GM21723 (cell line): Measurements from ENCODE around the gene AUTS2.

Experiments
- ATAC-seq: cut with Tn5 transposase; IDR thresholded peaks from one replicate; pipeline ENCODE4 v1.9.1; 2021; ENCODE audit warnings: mild to moderate bottlenecking, moderate library complexity; ENCODE audit not compliant: unreplicated experiment

Gene AUTS2

GRCh38 chr7:70500261-70500660 is 902.0 kb downstream of the AUTS2 start:
- no peak for ATAC-seq

DNA sequence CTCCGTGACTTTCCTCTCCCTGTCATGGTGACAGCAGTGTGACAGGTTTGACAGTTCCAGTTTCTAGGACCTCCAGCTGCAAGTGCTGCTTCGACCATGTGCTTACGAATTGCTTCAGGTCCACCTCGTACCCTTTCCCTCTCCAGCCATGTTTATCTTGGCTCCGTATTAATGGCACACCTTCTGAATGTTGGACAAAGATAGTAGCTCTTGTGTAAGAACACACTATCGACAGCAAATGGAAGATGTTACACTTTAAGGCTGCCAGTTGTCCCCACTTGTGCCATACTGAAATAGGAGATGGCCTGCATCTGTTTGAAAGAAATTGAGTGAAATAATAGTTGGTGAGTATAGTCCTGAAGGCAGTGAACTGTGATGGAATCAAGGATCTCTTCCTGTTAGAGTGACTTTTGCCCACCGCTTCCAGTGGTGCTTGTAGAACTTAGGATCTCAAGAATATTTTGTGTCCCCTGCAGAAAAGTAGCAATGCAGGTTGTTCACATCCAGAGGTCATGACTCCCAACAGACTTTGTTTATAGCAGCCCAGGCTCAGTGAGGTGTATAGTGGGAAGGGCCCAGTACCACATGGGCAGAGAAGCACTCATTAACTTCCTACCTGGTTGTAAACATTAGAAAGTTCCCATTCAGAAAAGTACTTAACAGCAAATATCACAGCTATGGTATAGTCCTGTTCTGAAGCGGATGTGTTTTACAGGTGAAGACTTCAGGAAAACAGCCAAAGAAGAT is 904.0 kb downstream of the AUTS2 start:
- no peak for ATAC-seq

DNA sequence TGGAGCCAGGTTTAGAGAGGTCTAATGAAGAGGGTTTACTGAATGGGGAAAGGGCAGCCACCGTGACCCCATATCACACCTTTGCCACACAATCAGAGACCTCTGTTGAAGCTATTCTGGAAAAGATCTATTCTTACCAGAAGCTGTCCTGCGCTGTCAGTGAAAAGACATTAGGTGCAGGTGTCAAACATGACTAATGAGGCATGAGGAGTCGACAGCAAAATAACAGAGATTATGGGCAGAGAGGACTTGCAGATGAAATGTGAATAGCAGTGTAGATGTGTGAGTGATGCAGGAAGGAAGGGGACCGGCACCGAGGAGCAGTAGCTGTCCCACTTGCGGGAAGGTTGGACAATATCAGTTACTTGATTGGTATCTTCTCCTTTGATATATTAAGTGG is 906.0 kb downstream of the AUTS2 start:
- no peak for ATAC-seq

- ATAC-seq, result no peak
Measured at GRCh38 chr7:70505468-70505867, 907.2 kb downstream of the AUTS2 start.

GRCh38 chr7:70505886-70506285 is 907.6 kb downstream of the AUTS2 start:
- no peak for ATAC-seq

DNA sequence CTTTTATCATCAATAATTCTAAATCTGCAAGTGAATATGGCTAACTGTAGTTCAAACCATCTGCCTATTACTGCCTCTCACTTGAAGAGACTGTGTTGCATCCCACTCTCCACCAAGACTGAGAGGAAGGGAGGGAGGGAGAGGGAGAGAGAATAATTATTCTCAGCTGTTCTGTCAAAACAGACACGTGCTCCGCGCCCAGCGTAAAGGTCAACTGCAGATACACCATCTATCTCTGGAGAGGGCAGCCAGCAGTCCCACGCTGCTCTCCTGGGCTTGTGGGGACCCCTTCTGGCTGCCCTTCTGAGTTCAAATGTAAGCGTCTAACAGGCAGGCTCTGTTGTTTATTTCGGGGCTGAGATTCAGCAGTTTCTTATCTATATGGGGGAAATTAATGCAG is 908.2 kb downstream of the AUTS2 start:
- ATAC-seq, result no peak

- no peak for ATAC-seq
Measured at GRCh38 chr7:70512144-70512543, 913.9 kb downstream of the AUTS2 start.

- ATAC-seq, result no peak
Measured at GRCh38 chr7:70512761-70513160, 914.5 kb downstream of the AUTS2 start.

- no peak for ATAC-seq
Measured at GRCh38 chr7:70520611-70521010, 922.3 kb downstream of the AUTS2 start.

DNA sequence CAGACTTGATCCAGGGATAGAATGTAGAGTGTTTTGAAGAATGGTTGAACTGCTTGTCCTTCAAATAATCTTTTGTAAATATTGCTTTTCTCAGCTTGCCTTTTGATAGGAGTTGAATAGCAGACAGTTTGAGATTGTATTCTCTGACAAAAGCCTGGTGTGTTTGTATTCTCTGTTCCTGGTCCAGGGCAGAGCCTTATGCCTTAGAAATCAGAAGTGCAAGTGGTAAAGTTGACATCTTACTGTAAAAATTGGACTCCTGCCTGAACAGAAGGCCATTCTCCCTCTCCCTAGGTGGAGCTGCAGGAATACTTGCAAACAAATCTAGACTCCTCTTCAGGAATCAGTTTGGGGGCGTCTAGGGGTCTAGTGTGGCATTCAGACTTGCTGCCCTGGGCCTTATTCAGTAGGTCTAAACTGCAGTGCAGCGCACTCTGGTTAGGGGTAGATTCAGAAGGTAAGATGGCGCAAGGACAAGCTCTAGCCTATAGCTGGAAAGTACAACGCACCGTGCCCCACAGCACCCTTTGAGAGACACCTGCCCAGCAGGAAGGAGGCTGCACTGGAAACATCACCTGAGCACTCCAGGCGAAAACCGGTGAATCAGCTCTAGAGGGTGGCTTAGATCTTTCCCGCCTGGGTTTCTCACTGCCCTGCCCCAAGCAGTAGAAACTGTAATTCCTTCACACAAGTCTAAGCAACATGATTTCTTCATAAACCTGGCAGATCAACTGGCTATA is 925.1 kb downstream of the AUTS2 start:
- no peak for ATAC-seq

GRCh38 chr7:70523989-70524351 is 925.7 kb downstream of the AUTS2 start:
- no peak for ATAC-seq

- no peak for ATAC-seq
Measured at GRCh38 chr7:70525991-70526390, 927.7 kb downstream of the AUTS2 start.

DNA sequence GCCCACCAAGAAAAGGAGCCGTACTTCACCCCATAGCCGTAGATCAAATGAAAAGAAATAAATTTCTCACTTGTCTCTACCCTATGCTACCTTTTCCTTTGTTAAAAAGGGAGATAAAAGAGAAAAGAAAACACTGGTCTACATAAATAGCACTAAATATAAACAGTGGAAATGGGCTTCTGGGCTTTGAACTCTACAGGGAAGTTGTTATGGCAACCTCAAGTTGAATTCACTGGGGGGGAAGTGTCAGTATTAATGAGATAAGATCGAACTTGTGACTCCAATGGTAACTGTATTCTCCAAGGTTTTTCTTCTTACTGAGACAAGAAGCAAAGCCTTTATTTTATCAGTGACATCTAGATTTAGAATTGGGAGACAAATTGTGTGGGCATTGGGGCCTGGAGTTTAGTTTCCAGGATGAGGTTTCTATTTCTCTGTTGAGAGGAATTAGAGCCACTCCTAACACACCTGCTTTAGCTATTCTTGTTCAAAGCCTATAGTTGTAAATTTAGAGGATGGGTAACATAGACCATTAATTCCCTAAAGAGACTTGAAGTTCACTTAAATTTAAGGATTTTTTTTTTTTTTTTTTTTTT is 929.3 kb downstream of the AUTS2 start:
- ATAC-seq, result no peak

DNA sequence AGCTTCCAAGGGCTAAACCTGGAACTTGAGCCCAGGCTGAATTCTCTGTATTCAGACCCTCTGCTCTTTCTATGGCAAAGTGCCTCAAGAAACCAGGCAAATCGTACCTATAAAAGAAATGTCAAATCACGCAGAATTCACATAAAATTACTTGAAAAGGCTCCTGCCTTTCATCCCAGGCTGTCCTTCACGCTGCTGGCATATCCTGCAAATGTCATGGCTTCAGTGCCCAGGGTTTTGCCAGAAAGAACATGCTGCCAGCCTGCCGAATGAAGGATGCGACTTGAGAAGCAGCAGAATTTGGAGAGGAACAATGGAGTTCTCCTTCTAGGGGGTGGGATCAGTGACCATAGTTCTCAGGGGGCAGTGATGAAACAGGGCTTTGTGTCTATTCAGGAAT is 931.2 kb downstream of the AUTS2 start:
- no peak for ATAC-seq

DNA sequence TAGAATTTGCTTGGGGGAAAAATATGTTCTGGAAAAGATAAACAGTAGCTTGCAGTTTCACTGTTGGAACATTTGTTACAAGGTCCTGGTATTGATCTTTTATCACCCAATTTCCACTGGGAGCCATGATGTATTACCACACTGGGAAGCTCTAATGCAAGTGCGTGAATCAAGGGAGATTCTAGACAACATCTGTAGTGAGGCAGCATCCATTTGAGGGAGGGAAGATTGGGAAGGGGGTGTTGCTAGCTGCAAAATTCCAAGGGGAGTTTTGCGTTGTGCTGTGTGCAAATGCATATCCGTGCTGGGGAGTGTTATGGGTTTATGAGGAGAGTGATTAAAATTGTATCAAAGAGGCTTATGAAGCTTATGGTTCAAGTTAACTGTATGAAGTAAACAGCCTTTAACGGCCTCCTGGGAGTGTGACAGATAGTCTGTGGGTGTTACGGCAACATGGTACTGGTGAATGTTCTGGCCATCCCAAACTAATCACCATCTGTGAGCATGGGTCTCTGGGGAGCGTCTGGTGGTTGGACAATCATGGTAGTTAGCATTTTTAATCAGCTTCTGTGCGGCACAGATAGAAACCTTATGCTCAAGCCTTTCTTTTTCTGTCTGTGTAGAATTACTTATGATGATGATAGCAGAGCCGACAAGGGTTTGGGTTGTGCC is 931.8 kb downstream of the AUTS2 start:
- no peak for ATAC-seq

DNA sequence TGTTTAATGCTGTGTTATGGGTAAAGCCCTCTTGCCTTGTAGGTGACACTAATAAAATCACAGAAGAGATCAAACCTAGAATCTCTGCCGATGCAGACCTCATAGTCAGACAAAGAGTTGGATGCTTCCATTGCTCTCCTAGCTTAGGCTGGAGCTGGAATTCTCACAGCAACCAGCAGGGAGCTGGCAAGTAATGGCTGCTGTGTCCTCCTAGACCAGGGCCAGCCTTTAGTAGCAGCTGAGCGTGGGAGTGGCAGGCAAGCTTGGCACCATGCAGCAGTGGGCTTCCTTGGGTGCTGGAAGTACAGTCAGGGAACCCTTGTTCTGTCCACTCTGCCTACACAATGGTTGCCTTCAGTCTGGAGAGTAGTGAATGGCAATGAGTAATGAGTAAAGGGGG is 935.3 kb downstream of the AUTS2 start:
- no peak for ATAC-seq

DNA sequence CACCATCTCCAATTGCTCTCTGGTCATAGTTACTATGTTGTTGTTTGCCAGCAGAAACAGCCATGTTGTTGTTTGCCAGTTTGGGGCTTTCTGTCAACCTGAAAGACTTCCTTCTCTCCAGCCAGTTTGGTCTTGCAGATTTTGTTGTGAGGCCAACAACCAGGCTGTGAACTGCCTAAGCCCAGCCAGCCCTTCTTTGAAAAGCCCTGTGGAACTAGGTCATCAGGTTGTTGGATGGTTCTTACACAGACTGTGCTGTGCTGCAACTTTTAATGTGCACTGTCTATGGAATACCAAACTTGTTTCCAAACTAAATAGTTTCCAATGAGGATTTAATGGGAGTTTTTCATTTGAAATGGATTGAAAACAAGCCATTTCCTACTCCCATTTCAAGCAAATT is 940.9 kb downstream of the AUTS2 start:
- ATAC-seq, result no peak

- no peak for ATAC-seq
Measured at GRCh38 chr7:70539617-70540016, 941.3 kb downstream of the AUTS2 start.

DNA sequence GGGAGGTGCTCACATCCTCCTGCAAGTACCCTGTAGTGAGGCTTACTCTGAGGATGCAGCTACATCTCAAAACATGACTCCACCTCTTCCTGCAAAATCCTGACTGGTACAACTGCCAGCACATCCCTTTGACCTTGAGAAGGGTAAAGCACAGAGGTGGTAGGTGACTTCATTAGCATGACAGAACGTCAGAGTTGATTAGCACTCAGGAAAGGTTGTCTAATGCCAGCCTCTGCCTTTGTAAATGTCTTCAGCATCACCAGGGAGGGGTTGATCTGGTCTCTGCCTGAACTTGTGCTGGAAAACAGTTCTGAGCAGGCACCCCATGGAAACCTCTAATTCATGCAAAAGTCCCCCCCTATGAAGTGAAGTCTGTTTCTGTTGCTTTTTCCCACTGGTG is 942.4 kb downstream of the AUTS2 start:
- ATAC-seq, result no peak

DNA sequence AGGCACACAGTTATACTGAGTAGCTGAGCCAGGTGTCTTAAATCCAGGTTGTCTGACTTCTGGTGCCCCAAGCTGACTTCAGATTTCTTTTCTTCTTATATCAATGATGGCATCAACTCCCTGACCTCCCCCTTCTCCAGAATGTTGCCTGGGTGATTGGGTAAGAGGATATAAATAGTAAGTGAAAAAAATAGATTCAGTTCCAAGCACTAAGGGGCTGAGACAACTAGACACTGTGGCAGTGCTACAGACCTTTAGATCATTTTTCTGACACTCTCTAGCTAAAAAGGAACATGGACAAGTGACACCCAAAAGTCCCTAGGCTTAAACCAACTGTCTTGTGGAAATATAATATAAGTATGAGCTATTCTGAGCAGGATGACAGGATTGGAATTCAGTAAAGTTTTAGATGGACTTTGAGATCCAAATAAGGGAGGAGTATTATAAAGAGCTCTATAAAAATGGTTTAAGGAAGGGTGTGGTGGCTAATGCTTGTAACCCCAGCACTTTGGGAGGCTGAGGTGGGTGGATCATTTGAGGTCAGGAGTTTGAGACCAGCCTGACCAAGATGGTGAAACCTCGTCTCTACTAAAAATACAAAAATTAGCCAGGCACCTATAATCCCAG is 944.6 kb downstream of the AUTS2 start:
- ATAC-seq, result no peak

GRCh38 chr7:70544016-70544415 is 945.7 kb downstream of the AUTS2 start:
- no peak for ATAC-seq
